Astrocyte of the cerebellum (primary cell): Measurements from ENCODE around the gene FAR1.

Experiments used
- DNase-seq: peaks from one replicate; pipeline ENCODE4 v3.0.0-alpha.2; 2011; ENCODE audit warnings: low read depth
- H3K4me3 ChIP-seq: 2 replicates; pipeline ENCODE4 v1.5.1; 2011; ENCODE audit warnings: mild to moderate bottlenecking, low read depth, low read length, moderate library complexity
- CTCF ChIP-seq: IDR thresholded peaks from 2 replicates; pipeline ENCODE4 v1.5.1; 2012; ENCODE audit warnings: low read length, low read depth, moderate library complexity, mild to moderate bottlenecking; ENCODE audit errors: missing control alignments
- in situ Hi-C: cut with HindIII; loops from 2 replicates; pipeline ENCODE4 v1.10.0; 2017; ENCODE audit warnings: low sequenced_read_pairs

Gene FAR1

GRCh38 chr11:13767471-13767870 is 99.0 kb downstream of the FAR1 start:
- no peak for TF ChIP-seq CTCF
- no peak overlapping the region for H3K4me3 ChIP-seq
- in situ Hi-C loops = no loop called here
- no peak for DNase-seq

- no peak overlapping the region for H3K4me3 ChIP-seq
- in situ Hi-C loops = no loop called here
- TF ChIP-seq CTCF = no peak
- DNase-seq = no peak
These were observed 100.7 kb downstream of the FAR1 start for GRCh38 chr11:13769188-13769587.

- in situ Hi-C loops = no loop called here
- no peak for TF ChIP-seq CTCF
- H3K4me3 ChIP-seq = no peak overlapping the region
- no peak for DNase-seq
These were observed 102.7 kb downstream of the FAR1 start for GRCh38 chr11:13771151-13771550.

GRCh38 chr11:13772223-13773046 is 104.0 kb downstream of the FAR1 start:
- in situ Hi-C loops = no loop called here
- peak; percentile 66 for DNase-seq
- no peak overlapping the region for H3K4me3 ChIP-seq
- peak; percentile 51 for TF ChIP-seq CTCF

- in situ Hi-C loops = no loop called here
- H3K4me3 ChIP-seq = no peak overlapping the region
- no peak for TF ChIP-seq CTCF
- DNase-seq = no peak
These were observed 107.0 kb downstream of the FAR1 start for GRCh38 chr11:13775471-13775870.

- H3K4me3 ChIP-seq = no peak overlapping the region
- in situ Hi-C loops = no loop called here
- peak; percentile 35 for TF ChIP-seq CTCF
- DNase-seq = no peak
These were observed 107.8 kb downstream of the FAR1 start for GRCh38 chr11:13776134-13776815.
